ENCODE measurements around the gene TFCP2L1.

The TFCP2L1 gene

GRCh38 chr2:121185111-121185510 lies 99.9 kb downstream of the TFCP2L1 start:
- in situ Hi-C loops (cut with MboI; ENCODE audit: low pct_unique_long_range_greater_than_20kb, low sequenced_read_pairs, unreplicated experiment), result no loop called here
- TF ChIP-seq CTCF (IDR thresholded peaks at IDR 0.05; ENCODE audit: extremely low read depth, insufficient read depth, missing control alignments), result no peak
- no peak for DNase-seq (ENCODE audit: low spot score)

GRCh38 chr2:121184248-121184862 lies 100.6 kb downstream of the TFCP2L1 start:
- in situ Hi-C loops (cut with MboI; ENCODE audit: low pct_unique_long_range_greater_than_20kb, low sequenced_read_pairs, unreplicated experiment), result no loop called here
- no peak for TF ChIP-seq CTCF (IDR thresholded peaks at IDR 0.05; ENCODE audit: extremely low read depth, insufficient read depth, missing control alignments)
- DNase-seq (ENCODE audit: low spot score), result no peak

GRCh38 chr2:121182520-121182919 lies 102.5 kb downstream of the TFCP2L1 start:
- no peak for DNase-seq (ENCODE audit: low spot score)
- in situ Hi-C loops (cut with MboI; ENCODE audit: low pct_unique_long_range_greater_than_20kb, low sequenced_read_pairs, unreplicated experiment), result no loop called here
- TF ChIP-seq CTCF (IDR thresholded peaks at IDR 0.05; ENCODE audit: extremely low read depth, insufficient read depth, missing control alignments), result no peak

GRCh38 chr2:121179467-121179866 lies 105.5 kb downstream of the TFCP2L1 start:
- in situ Hi-C loops (cut with MboI; ENCODE audit: low pct_unique_long_range_greater_than_20kb, low sequenced_read_pairs, unreplicated experiment), result no loop called here
- DNase-seq (ENCODE audit: low spot score), result no peak
- no peak for TF ChIP-seq CTCF (IDR thresholded peaks at IDR 0.05; ENCODE audit: extremely low read depth, insufficient read depth, missing control alignments)

DNA sequence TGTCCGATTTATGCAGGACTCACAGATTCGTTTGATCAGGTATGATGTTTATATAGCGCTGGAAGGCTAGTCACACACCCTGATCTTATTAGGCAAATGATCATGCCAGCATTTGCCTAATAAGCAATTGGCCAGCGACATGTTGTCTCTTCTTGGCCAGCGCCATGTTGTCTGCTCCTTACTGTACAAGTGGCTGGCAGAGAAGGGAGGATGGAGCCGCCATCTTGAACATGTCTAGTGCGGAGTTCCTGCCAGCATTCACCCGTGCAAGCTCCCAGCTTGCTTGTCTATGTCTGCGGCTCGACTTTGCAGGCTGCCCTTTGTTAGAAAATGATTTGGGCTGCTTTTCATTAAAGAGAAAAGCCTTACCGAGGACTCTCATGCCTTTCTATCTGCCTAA lies 106.3 kb downstream of the TFCP2L1 start:
- no peak for DNase-seq (ENCODE audit: low spot score)
- no peak for TF ChIP-seq CTCF (IDR thresholded peaks at IDR 0.05; ENCODE audit: extremely low read depth, insufficient read depth, missing control alignments)
- in situ Hi-C loops (cut with MboI; ENCODE audit: low pct_unique_long_range_greater_than_20kb, low sequenced_read_pairs, unreplicated experiment), result no loop called here

GRCh38 chr2:121177896-121178295 lies 107.1 kb downstream of the TFCP2L1 start:
- in situ Hi-C loops (cut with MboI; ENCODE audit: low pct_unique_long_range_greater_than_20kb, low sequenced_read_pairs, unreplicated experiment), result no loop called here
- no peak for TF ChIP-seq CTCF (IDR thresholded peaks at IDR 0.05; ENCODE audit: extremely low read depth, insufficient read depth, missing control alignments)

More at GRCh38 chr2:121177896-121178295, 107.1 kb downstream of the TFCP2L1 start:
- DNase-seq (ENCODE audit: low spot score), result no peak
